Measurements from ENCODE around the gene TCL1A. TPM values are rescaled to one million over a fixed set of nuclear protein-coding genes. Genes with fewer than 3 reads are reported as not detected.

TCL1A gene
- total RNA-seq, 1 experiment from 2014 or later = 0.30 TPM

- CTCF ChIA-PET = interaction anchor here (0.7 to 1.7 kb wide), 3 partner anchors 16 to 125 kb away, joined by 3 read pairs; no protein-coding TSS in a partner anchor
- no peak overlapping the region for H3K4me3 ChIP-seq (replicated peaks in 1 of 2; ENCODE audit: low read depth in 1 of 2, low read length in 2 of 2)
- no peak overlapping the region for H2AFZ ChIP-seq (ENCODE audit: low read depth, low read length, poor library complexity, severe bottlenecking)
- DNase-seq (ENCODE audit: low read depth, low spot score) (peak; percentile 32), ATAC-seq (peak; percentile 89)
- H3K9me2 ChIP-seq (ENCODE audit: insufficient read depth) = no peaks in the 10 kb centered on the region
- no peak overlapping the region for H3K9ac ChIP-seq (ENCODE audit: low read length)
- no peaks in the 10 kb centered on the region for H3K36me3 ChIP-seq (ENCODE audit: control insufficient read depth in 1 of 2, insufficient read depth in 2 of 2, low read length in 2 of 2)
- H3K4me1 ChIP-seq (ENCODE audit: control insufficient read depth in 1 of 2, insufficient read depth in 2 of 2, low read length in 2 of 2) = no peaks in the 10 kb centered on the region
- H3K9me3 ChIP-seq (ENCODE audit: control insufficient read depth in 1 of 2, insufficient read depth in 1 of 2, low read depth in 1 of 2, low read length in 2 of 2) = no peaks in the 10 kb centered on the region
- RAD21 ChIA-PET (ENCODE audit: low non-redundant PET in 1 of 2, low total read pairs in 2 of 2, uncharacterized antibody in 2 of 2, unreplicated experiment in 2 of 2) = no interaction called here
- POLR2A ChIA-PET = no interaction called here
- H3K79me2 ChIP-seq (ENCODE audit: insufficient read depth, low read length) = no peaks in the 10 kb centered on the region
- H3K27ac ChIP-seq (ENCODE audit: low read depth, low read length) = no peak overlapping the region
- TF ChIP-seq RAD21 (IDR thresholded peaks at IDR 0.05; ENCODE audit: low read depth) (peak; percentile 65), TCF7L2 (IDR thresholded peaks at IDR 0.05; ENCODE audit: borderline replicate concordance, extremely low read depth, insufficient read depth, insufficient read length) (peak; percentile 40), ZFX (IDR thresholded peaks at IDR 0.05) (no peak), CBX3 (IDR thresholded peaks at IDR 0.05; ENCODE audit: low read depth) (no peak)
- TF ChIP-seq, protein P1, sequence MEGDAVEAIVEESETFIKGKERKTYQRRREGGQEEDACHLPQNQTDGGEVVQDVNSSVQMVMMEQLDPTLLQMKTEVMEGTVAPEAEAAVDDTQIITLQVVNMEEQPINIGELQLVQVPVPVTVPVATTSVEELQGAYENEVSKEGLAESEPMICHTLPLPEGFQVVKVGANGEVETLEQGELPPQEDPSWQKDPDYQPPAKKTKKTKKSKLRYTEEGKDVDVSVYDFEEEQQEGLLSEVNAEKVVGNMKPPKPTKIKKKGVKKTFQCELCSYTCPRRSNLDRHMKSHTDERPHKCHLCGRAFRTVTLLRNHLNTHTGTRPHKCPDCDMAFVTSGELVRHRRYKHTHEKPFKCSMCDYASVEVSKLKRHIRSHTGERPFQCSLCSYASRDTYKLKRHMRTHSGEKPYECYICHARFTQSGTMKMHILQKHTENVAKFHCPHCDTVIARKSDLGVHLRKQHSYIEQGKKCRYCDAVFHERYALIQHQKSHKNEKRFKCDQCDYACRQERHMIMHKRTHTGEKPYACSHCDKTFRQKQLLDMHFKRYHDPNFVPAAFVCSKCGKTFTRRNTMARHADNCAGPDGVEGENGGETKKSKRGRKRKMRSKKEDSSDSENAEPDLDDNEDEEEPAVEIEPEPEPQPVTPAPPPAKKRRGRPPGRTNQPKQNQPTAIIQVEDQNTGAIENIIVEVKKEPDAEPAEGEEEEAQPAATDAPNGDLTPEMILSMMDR (IDR thresholded peaks at IDR 0.05 in 2 of 3, conservative IDR thresholded peaks at IDR 0.05 in 1 of 3; ENCODE audit: borderline replicate concordance in 1 of 3, insufficient read depth in 1 of 3, low read depth in 2 of 3, low read length in 2 of 3) = peak; percentile 81 to 95 (median 86); a peak in 5 of 6 replicates
- no TSS peak for BruUV-seq (replicated peaks)
- no peak overlapping the region; the same call in 1 of the 2 replicates for H3K4me2 ChIP-seq (ENCODE audit: low read length)
- no peaks in the 10 kb centered on the region for H4K20me1 ChIP-seq (ENCODE audit: insufficient read depth)
- peaks cover 5% of the 10 kb centered on the region for H3K27me3 ChIP-seq (ENCODE audit: insufficient read depth, low read length)
- intact Hi-C loops (cut with micrococcal nuclease) = loop anchor here (1.0 to 5.0 kb wide), 4 partner anchors 74 to 241 kb away; no protein-coding TSS in a partner anchor
These were observed 30.1 kb downstream of the TCL1A start for GRCh38 chr14:95683793-95684192.

GRCh38 chr14:95681153-95681552, 32.8 kb downstream of the TCL1A start:
- no peak overlapping the region for H2AFZ ChIP-seq (ENCODE audit: low read depth, low read length, poor library complexity, severe bottlenecking)
- no peak overlapping the region for H3K4me2 ChIP-seq (ENCODE audit: low read length)
- H4K20me1 ChIP-seq (ENCODE audit: insufficient read depth) = no peaks in the 10 kb centered on the region
- no peak overlapping the region for H3K4me3 ChIP-seq (replicated peaks in 1 of 2; ENCODE audit: low read depth in 1 of 2, low read length in 2 of 2)
- no peak overlapping the region for H3K27ac ChIP-seq (ENCODE audit: low read depth, low read length)
- no peaks in the 10 kb centered on the region for H3K36me3 ChIP-seq (ENCODE audit: control insufficient read depth in 1 of 2, insufficient read depth in 2 of 2, low read length in 2 of 2)
- H3K9me2 ChIP-seq (ENCODE audit: insufficient read depth) = no peaks in the 10 kb centered on the region
- DNase-seq (ENCODE audit: low read depth, low spot score) (no peak), ATAC-seq (no peak)
- H3K9ac ChIP-seq (ENCODE audit: low read length) = no peak overlapping the region
- ChIA-PET POLR2A (no interaction called here), RAD21 (ENCODE audit: low non-redundant PET in 1 of 2, low total read pairs in 2 of 2, uncharacterized antibody in 2 of 2, unreplicated experiment in 2 of 2) (no interaction called here), CTCF (interaction anchor here (0.8 kb wide), 1 partner anchor 93 kb away, joined by 4 read pairs; no protein-coding TSS in a partner anchor)
- H3K9me3 ChIP-seq (ENCODE audit: control insufficient read depth in 1 of 2, insufficient read depth in 1 of 2, low read depth in 1 of 2, low read length in 2 of 2) = no peaks in the 10 kb centered on the region
- no peaks in the 10 kb centered on the region for H3K79me2 ChIP-seq (ENCODE audit: insufficient read depth, low read length)
- intact Hi-C loops (cut with micrococcal nuclease) = loop anchor here (5.0 kb wide), 2 partner anchors 91 to 239 kb away; no protein-coding TSS in a partner anchor
- peaks cover 18% of the 10 kb centered on the region for H3K27me3 ChIP-seq (ENCODE audit: insufficient read depth, low read length)
- BruUV-seq (replicated peaks) = no TSS peak
- no peaks in the 10 kb centered on the region for H3K4me1 ChIP-seq (ENCODE audit: control insufficient read depth in 1 of 2, insufficient read depth in 2 of 2, low read length in 2 of 2)
- no peak for TF ChIP-seq POLR2AphosphoS5 (IDR thresholded peaks at IDR 0.05; ENCODE audit: low read depth, low read length)
- TF ChIP-seq ZBTB33 (IDR thresholded peaks at IDR 0.05; ENCODE audit: extremely low read depth, insufficient replicate concordance, low read length) = no peak
- no peak for TF ChIP-seq SP1 (IDR thresholded peaks at IDR 0.05; ENCODE audit: low read depth)
- no peak for TF ChIP-seq YY1 (IDR thresholded peaks at IDR 0.05; ENCODE audit: extremely low read depth, insufficient replicate concordance, low read depth, low read length)
- TF ChIP-seq JUND (IDR thresholded peaks at IDR 0.05) = no peak
- no peak for TF ChIP-seq MAX (IDR thresholded peaks at IDR 0.05)
- no peak for TF ChIP-seq SRF (IDR thresholded peaks at IDR 0.05; ENCODE audit: low read depth)
- TF ChIP-seq, protein P1 (IDR thresholded peaks at IDR 0.05 in 2 of 3, conservative IDR thresholded peaks at IDR 0.05 in 1 of 3; ENCODE audit: borderline replicate concordance in 1 of 3, insufficient read depth in 1 of 3, low read depth in 2 of 3, low read length in 2 of 3) = no peak
- TF ChIP-seq EGR1 (IDR thresholded peaks at IDR 0.05; ENCODE audit: low read depth) = no peak
- TF ChIP-seq EZH2 (IDR thresholded peaks at IDR 0.05) = no peak

All from HCT116 (cell line).